OCI-LY1 (cell line): ENCODE measurements around the gene STEEP1.

Source experiments
- CTCF ChIP-seq: fragments of 200-600 bp; sonication (generic), shearing (Covaris generic); IDR thresholded peaks from 2 replicates; pipeline ENCODE4 v1.5.1; 2017; ENCODE audit warnings: mild to moderate bottlenecking, antibody characterized with exemption, low read length, moderate library complexity, mixed read lengths
- EZH2 ChIP-seq: fragments of 200-600 bp; sonication (generic), shearing (Covaris generic); IDR thresholded peaks from 2 replicates; pipeline ENCODE4 v1.8.0; 2017; ENCODE audit warnings: borderline replicate concordance, mixed run types, mild to moderate bottlenecking, antibody characterized with exemption, low read length, moderate library complexity, mixed read lengths

- TF ChIP-seq CTCF (no peak), EZH2 (no peak)
Measured at GRCh38 chrX:119518371-119518770, 46.8 kb downstream of the STEEP1 start.
